H9 (cell line): ENCODE data around the gene TSG101. TPM values are rescaled to one million over a fixed set of nuclear protein-coding genes. Genes with fewer than 3 reads are reported as not detected.

Source experiments
- DNase-seq: peaks from one replicate; pipeline ENCODE4 v3.0.0-alpha.2; 2017
- H2AFZ ChIP-seq: one replicate; pipeline ENCODE4 v1.6.1; 2013; ENCODE audit warnings: mild to moderate bottlenecking, low read length, control low read depth, moderate library complexity
- H2AK5ac ChIP-seq: 2 replicates; pipeline ENCODE4 v1.6.1; 2013; ENCODE audit warnings: low read length, control low read depth, mixed read lengths; ENCODE audit not compliant: insufficient read length
- H2BK120ac ChIP-seq: one replicate; pipeline ENCODE4 v1.6.1; 2013; ENCODE audit warnings: low read depth, mild to moderate bottlenecking, low read length, control low read depth, inconsistent platforms; ENCODE audit not compliant: poor library complexity, severe bottlenecking
- H2BK12ac ChIP-seq: 2 replicates; pipeline ENCODE4 v1.6.1; 2013; ENCODE audit warnings: low read length, control low read depth, mixed read lengths, low read depth; ENCODE audit not compliant: insufficient read length
- H2BK15ac ChIP-seq: 2 replicates; pipeline ENCODE4 v1.6.1; 2013; ENCODE audit warnings: low read depth, low read length, control low read depth
- H2BK20ac ChIP-seq: one replicate; pipeline ENCODE4 v1.6.1; 2013; ENCODE audit warnings: low read depth, mild to moderate bottlenecking, low read length, control low read depth, inconsistent platforms; ENCODE audit not compliant: poor library complexity, severe bottlenecking
- H2BK5ac ChIP-seq: 2 replicates; pipeline ENCODE4 v1.6.1; 2013; ENCODE audit warnings: low read length, control low read depth, mixed read lengths; ENCODE audit not compliant: insufficient read length
- H3K14ac ChIP-seq: 2 replicates; pipeline ENCODE4 v1.6.1; 2013; ENCODE audit warnings: low read length, control low read depth; ENCODE audit not compliant: insufficient read depth
- H3K18ac ChIP-seq: 2 replicates; pipeline ENCODE4 v1.6.1; 2013; ENCODE audit warnings: low read depth, mild to moderate bottlenecking, mixed read lengths, low read length, control low read depth; ENCODE audit not compliant: insufficient read length
- H3K23ac ChIP-seq: 2 replicates; pipeline ENCODE4 v1.6.1; 2013; ENCODE audit warnings: low read length, control low read depth, mixed read lengths, low read depth; ENCODE audit not compliant: insufficient read length
- H3K23me2 ChIP-seq: 2 replicates; pipeline ENCODE4 v1.6.1; 2013; ENCODE audit warnings: low read depth, mild to moderate bottlenecking, mixed read lengths, low read length, control low read depth; ENCODE audit not compliant: insufficient read length, poor library complexity, severe bottlenecking
- H3K27ac ChIP-seq: 2 replicates; pipeline ENCODE4 v1.5.1; 2013; ENCODE audit warnings: low read length, control low read depth, mixed read lengths, low read depth; ENCODE audit not compliant: insufficient read length
- H3K27me3 ChIP-seq: 2 replicates; pipeline ENCODE4 v1.6.1; 2013; ENCODE audit warnings: low read length, control low read depth, inconsistent platforms; ENCODE audit not compliant: insufficient read depth
- H3K4ac ChIP-seq: 2 replicates; pipeline ENCODE4 v1.6.1; 2013; ENCODE audit warnings: low read depth, mild to moderate bottlenecking, control low read depth, inconsistent platforms, low read length, moderate library complexity
- H3K4me1 ChIP-seq: 2 replicates; pipeline ENCODE4 v1.6.1; 2013; ENCODE audit warnings: low read length, control low read depth, inconsistent platforms; ENCODE audit not compliant: insufficient read depth
- H3K4me2 ChIP-seq: 2 replicates; pipeline ENCODE4 v1.6.1; 2013; ENCODE audit warnings: low read length, control low read depth, mixed read lengths; ENCODE audit not compliant: insufficient read length, insufficient read depth
- H3K56ac ChIP-seq: 2 replicates; pipeline ENCODE4 v1.6.1; 2013; ENCODE audit warnings: low read depth, mild to moderate bottlenecking, mixed read lengths, low read length, control low read depth; ENCODE audit not compliant: insufficient read length
- H3K79me1 ChIP-seq: 2 replicates; pipeline ENCODE4 v1.6.1; 2013; ENCODE audit warnings: low read depth, mild to moderate bottlenecking, moderate library complexity, low read length, control low read depth, inconsistent platforms; ENCODE audit not compliant: insufficient read depth, poor library complexity, severe bottlenecking
- H3K79me2 ChIP-seq: 2 replicates; pipeline ENCODE4 v1.6.1; 2013; ENCODE audit warnings: low read length, control low read depth, inconsistent platforms; ENCODE audit not compliant: insufficient read depth
- H3K9ac ChIP-seq: 2 replicates; pipeline ENCODE4 v1.6.1; 2013; ENCODE audit warnings: low read length, control low read depth, mixed read lengths; ENCODE audit not compliant: insufficient read length; ENCODE audit errors: extremely low read depth
- H3K9me3 ChIP-seq: one replicate; pipeline ENCODE4 v1.6.1; 2013; ENCODE audit warnings: low read depth, low read length, inconsistent platforms; ENCODE audit not compliant: control insufficient read depth
- H3T11ph ChIP-seq: one replicate; pipeline ENCODE4 v1.6.1; 2013; ENCODE audit warnings: mild to moderate bottlenecking, low read length, control low read depth, inconsistent platforms
- H4K20me1 ChIP-seq: one replicate; pipeline ENCODE4 v1.6.1; 2013; ENCODE audit not compliant: control insufficient read depth, insufficient read length, insufficient read depth
- H4K5ac ChIP-seq: 2 replicates; pipeline ENCODE4 v1.6.1; 2013; ENCODE audit warnings: low read depth, mild to moderate bottlenecking, mixed read lengths, low read length, control low read depth; ENCODE audit not compliant: insufficient read length
- H4K8ac ChIP-seq: replicated peaks from 2 replicates; pipeline ENCODE4 v1.6.1; 2013; ENCODE audit warnings: low read length, control low read depth, mixed read lengths, low read depth; ENCODE audit not compliant: insufficient read length
- H4K91ac ChIP-seq: 2 replicates; pipeline ENCODE4 v1.6.1; 2013; ENCODE audit warnings: low read depth, mild to moderate bottlenecking, moderate library complexity, mixed read lengths, low read length, control low read depth; ENCODE audit not compliant: insufficient read length
- H3K27ac Mint-ChIP-seq, 3 experiments: 2 replicates in 2 of 3; 3 replicates in 1 of 3; pipeline ENCODE4 v1.8.0; 2020 to 2021; ENCODE audit warnings: mixed read lengths in 3 of 3, mild to moderate bottlenecking in 1 of 3, moderate library complexity in 1 of 3
- H3K27me3 Mint-ChIP-seq: 2 replicates; pipeline ENCODE4 v1.8.0; 2021; ENCODE audit warnings: low read depth, mild to moderate bottlenecking, moderate library complexity, mixed read lengths
- H3K36me3 Mint-ChIP-seq, 3 experiments: 2 replicates in 2 of 3; 3 replicates in 1 of 3; pipeline ENCODE4 v1.8.0; 2020 to 2021; ENCODE audit warnings: low read depth in 3 of 3, mixed read lengths in 3 of 3; ENCODE audit not compliant: insufficient read depth in 1 of 3
- H3K4me1 Mint-ChIP-seq, 2 experiments: 2 replicates each; pipeline ENCODE4 v1.8.0; 2020; ENCODE audit warnings: mixed read lengths in 2 of 2
- H3K4me3 Mint-ChIP-seq, 2 experiments: 2 replicates in 1 of 2; 3 replicates in 1 of 2; pipeline ENCODE4 v1.8.0; 2020 to 2021; ENCODE audit warnings: mild to moderate bottlenecking in 2 of 2, mixed read lengths in 2 of 2, moderate library complexity in 1 of 2
- H3K9me3 Mint-ChIP-seq, 2 experiments: 2 replicates in 1 of 2; 3 replicates in 1 of 2; pipeline ENCODE4 v1.8.0; 2020; ENCODE audit warnings: mild to moderate bottlenecking in 2 of 2, mixed read lengths in 2 of 2, moderate library complexity in 1 of 2
- CTCF ChIP-seq: fragments of 200-600 bp; sonication (generic); conservative IDR thresholded peaks from 3 replicates; pipeline ENCODE4 v1.8.0; 2021; ENCODE audit warnings: antibody characterized with exemption, mild to moderate bottlenecking
- WGBS: extraction: QIAGEN DNeasy Blood & Tissue Kit; methylation state at CpG from one replicate; pipeline ENCODE4 v1.1.7; 2013; ENCODE audit warnings: missing lambda C conversion rate, low lambda C conversion rate, mixed read lengths; ENCODE audit not compliant: insufficient read length; ENCODE audit errors: extremely low coverage; 5-methylcytosine and 5-hydroxymethylcytosine counted together
- total RNA-seq: library from RNA; stranded (reverse); gene quantifications from 2 replicates; pipeline ENCODE4 v1.2.1, GENCODE V29; 2021

The TSG101 gene
- total RNA-seq, 1 experiment from 2014 or later: 50.3 TPM

GRCh38 chr11:18438691-18439090 lies 88.1 kb downstream of the TSG101 start:
- Histone ChIP-seq H3K23me2 (no peaks in the 10 kb centered on the region), H2BK12ac (no peak overlapping the region), H3K9ac (no peak overlapping the region), H3K4me1 (no peaks in the 10 kb centered on the region), H3K23ac (no peak overlapping the region), H4K5ac (no peak overlapping the region), H2BK5ac (no peak overlapping the region), H3T11ph (no peak overlapping the region), H3K56ac (no peak overlapping the region), H3K14ac (no peak overlapping the region), H2BK120ac (no peak overlapping the region), H2BK15ac (no peak overlapping the region), H3K79me2 (no peaks in the 10 kb centered on the region), H4K91ac (no peak overlapping the region), H3K9me3 (no peaks in the 10 kb centered on the region), H2AK5ac (no peak overlapping the region), H2AFZ (no peak overlapping the region), H2BK20ac (no peak overlapping the region), H4K8ac (no peak overlapping the region), H4K20me1 (no peaks in the 10 kb centered on the region), H3K27me3 (no peaks in the 10 kb centered on the region), H3K18ac (no peak overlapping the region), H3K4ac (no peak overlapping the region), H3K4me2 (no peak overlapping the region), H3K79me1 (no peaks in the 10 kb centered on the region), H3K27ac (no peak overlapping the region)
- H3K27me3 Mint-ChIP-seq: no peaks in the 10 kb centered on the region
- WGBS: no CpG with 5 or more reads among the region's 2 CpGs
- no peak overlapping the region for H3K4me3 Mint-ChIP-seq
- H3K27ac Mint-ChIP-seq: no peak overlapping the region
- DNase-seq: no peak
- peaks cover 0 to 1% of the 10 kb centered on the region in 2 experiments; a peak in 1 of 4 replicates for H3K4me1 Mint-ChIP-seq
- H3K36me3 Mint-ChIP-seq: no peaks in the 10 kb centered on the region
- TF ChIP-seq CTCF: no peak
- H3K9me3 Mint-ChIP-seq: peaks cover 0 to 4% of the 10 kb centered on the region in 2 experiments; a peak in 1 of 5 replicates

Other genes starting within 250 kb of the TSG101 start
- gene HPS5, start 204.8 kb downstream of the TSG101 start, total RNA-seq: 15.4 TPM in 2 replicates
- gene GTF2H1, start 204.4 kb downstream of the TSG101 start, total RNA-seq: 39.4 and 39.5 TPM in 2 replicates
- gene LDHA, start 132.4 kb downstream of the TSG101 start, total RNA-seq: 717 and 720 TPM in 2 replicates
- gene LDHC, start 114.6 kb downstream of the TSG101 start, total RNA-seq: 0.94 and 1.6 TPM in 2 replicates
- gene LDHAL6A, start 71.1 kb downstream of the TSG101 start, total RNA-seq: not detected in 2 replicates
- gene UEVLD, start 61.8 kb upstream of the TSG101 start, total RNA-seq: 7.8 and 7.9 TPM in 2 replicates
- gene MISFA, start 72.8 kb upstream of the TSG101 start, total RNA-seq: 2.8 and 3.7 TPM in 2 replicates
- 15.9 and 16.8 TPM in 2 replicates for gene SPTY2D1, start 107.4 kb upstream of the TSG101 start, total RNA-seq
- gene TMEM86A, start 171.8 kb upstream of the TSG101 start, total RNA-seq: 2.3 and 3.0 TPM in 2 replicates
- gene IGSF22, start 199.2 kb upstream of the TSG101 start, total RNA-seq: 0.35 TPM in 1 of 2 replicates, not detected in the other